ENCODE results near the gene CCDC14. TPM values are rescaled to one million over a fixed set of nuclear protein-coding genes. Genes with fewer than 3 reads are reported as not detected.
A peak's percentile ranks its signal among the peaks of the same experiment; 100 is the strongest.
"Not testable (repeated sequence)": the region's sequence is repeated elsewhere in the genome, so short reads cannot be mapped to it uniquely, and the experiment has no call there.

Gene CCDC14
- total RNA-seq, 1 donor from 2014 or later, result 83.3 TPM

GRCh38 chr3:123980539-123980938 is 19.5 kb upstream of the CCDC14 start:
- DNase-seq (ENCODE audit: extremely low spot score, unreplicated experiment), result no peak
- Mint-ChIP-seq H3K4me1 (ENCODE audit: unreplicated experiment) (peaks cover 5% of the 10 kb centered on the region), H3K27ac (no peak overlapping the region), H3K4me3 (peak overlapping the region; percentile 74), H3K27me3 (peaks cover 53% of the 10 kb centered on the region), H3K9me3 (peaks cover 7% of the 10 kb centered on the region), H3K36me3 (no peaks in the 10 kb centered on the region)
- no peak for TF ChIP-seq CTCF (conservative IDR thresholded peaks at IDR 0.05)

- H3K27ac Mint-ChIP-seq; DNase-seq (ENCODE audit: extremely low spot score, unreplicated experiment); H3K36me3 Mint-ChIP-seq; H3K4me1 Mint-ChIP-seq (ENCODE audit: unreplicated experiment); H3K9me3 Mint-ChIP-seq: not testable (repeated sequence)
- H3K4me3 Mint-ChIP-seq, result peak overlapping the region; percentile 74
- TF ChIP-seq CTCF (conservative IDR thresholded peaks at IDR 0.05), result peak; percentile 86
- H3K27me3 Mint-ChIP-seq, result peaks cover 53% of the 10 kb centered on the region
Observed at GRCh38 chr3:123979525-123980501, 18.8 kb upstream of the CCDC14 start.

GRCh38 chr3:123976904-123977303 is 15.9 kb upstream of the CCDC14 start:
- not testable (repeated sequence) for H3K4me1 Mint-ChIP-seq (ENCODE audit: unreplicated experiment); H3K4me3 Mint-ChIP-seq; H3K36me3 Mint-ChIP-seq; H3K27ac Mint-ChIP-seq; H3K9me3 Mint-ChIP-seq; DNase-seq (ENCODE audit: extremely low spot score, unreplicated experiment)
- peaks cover 36% of the 10 kb centered on the region for H3K27me3 Mint-ChIP-seq

GRCh38 chr3:123976181-123976898 is 15.3 kb upstream of the CCDC14 start:
- H3K9me3 Mint-ChIP-seq; DNase-seq (ENCODE audit: extremely low spot score, unreplicated experiment); H3K4me3 Mint-ChIP-seq; H3K27ac Mint-ChIP-seq; H3K36me3 Mint-ChIP-seq: not testable (repeated sequence)
- peaks cover 10% of the 10 kb centered on the region for H3K4me1 Mint-ChIP-seq (ENCODE audit: unreplicated experiment)
- peaks cover 35% of the 10 kb centered on the region for H3K27me3 Mint-ChIP-seq

- not testable (repeated sequence) for H3K9me3 Mint-ChIP-seq; H3K36me3 Mint-ChIP-seq; H3K4me1 Mint-ChIP-seq (ENCODE audit: unreplicated experiment); DNase-seq (ENCODE audit: extremely low spot score, unreplicated experiment); H3K27ac Mint-ChIP-seq; H3K4me3 Mint-ChIP-seq
- H3K27me3 Mint-ChIP-seq, result peaks cover 23% of the 10 kb centered on the region
Observed at GRCh38 chr3:123975030-123975429, 14.0 kb upstream of the CCDC14 start.

GRCh38 chr3:123971406-123971805 is 10.4 kb upstream of the CCDC14 start:
- no peaks in the 10 kb centered on the region for H3K36me3 Mint-ChIP-seq
- H3K27ac Mint-ChIP-seq, result no peak overlapping the region
- peaks cover 11% of the 10 kb centered on the region for H3K4me1 Mint-ChIP-seq (ENCODE audit: unreplicated experiment)
- no peak for DNase-seq (ENCODE audit: extremely low spot score, unreplicated experiment)
- H3K27me3 Mint-ChIP-seq, result peaks cover 18% of the 10 kb centered on the region
- no peaks in the 10 kb centered on the region for H3K9me3 Mint-ChIP-seq
- TF ChIP-seq CTCF (conservative IDR thresholded peaks at IDR 0.05), result no peak
- H3K4me3 Mint-ChIP-seq, result no peak overlapping the region

- Mint-ChIP-seq H3K4me1 (ENCODE audit: unreplicated experiment) (peaks cover 11% of the 10 kb centered on the region), H3K27me3 (peaks cover 14% of the 10 kb centered on the region)
- H3K4me3 Mint-ChIP-seq; H3K9me3 Mint-ChIP-seq; DNase-seq (ENCODE audit: extremely low spot score, unreplicated experiment); H3K36me3 Mint-ChIP-seq; H3K27ac Mint-ChIP-seq: not testable (repeated sequence)
Observed at GRCh38 chr3:123967260-123967659, 6.2 kb upstream of the CCDC14 start.

- peaks cover 11% of the 10 kb centered on the region for H3K4me1 Mint-ChIP-seq (ENCODE audit: unreplicated experiment)
- H3K27me3 Mint-ChIP-seq, result peaks cover 12% of the 10 kb centered on the region
Observed at GRCh38 chr3:123966799-123967198, 5.8 kb upstream of the CCDC14 start.

GRCh38 chr3:123964793-123965192 is 3.8 kb upstream of the CCDC14 start:
- not testable (repeated sequence) for DNase-seq (ENCODE audit: extremely low spot score, unreplicated experiment); H3K27me3 Mint-ChIP-seq; H3K4me3 Mint-ChIP-seq; H3K36me3 Mint-ChIP-seq; H3K27ac Mint-ChIP-seq; H3K9me3 Mint-ChIP-seq
- peaks cover 19% of the 10 kb centered on the region for H3K4me1 Mint-ChIP-seq (ENCODE audit: unreplicated experiment)

More at GRCh38 chr3:123966799-123967198, 5.8 kb upstream of the CCDC14 start:
- not testable (repeated sequence) for H3K36me3 Mint-ChIP-seq; DNase-seq (ENCODE audit: extremely low spot score, unreplicated experiment); H3K4me3 Mint-ChIP-seq; H3K9me3 Mint-ChIP-seq; H3K27ac Mint-ChIP-seq
